DOHH2 (cell line): ENCODE measurements around the gene TBC1D2B.

Source experiments
- H3F3A ChIP-seq: fragments of 200-600 bp; sonication (generic), shearing (Covaris generic); 2 replicates; pipeline ENCODE4 v1.6.0; 2016; ENCODE audit warnings: antibody characterized with exemption, mild to moderate bottlenecking; ENCODE audit not compliant: control insufficient read depth, insufficient read depth
- H3K27ac ChIP-seq: fragments of 200-600 bp; sonication (generic); 2 replicates; pipeline ENCODE4 v1.5.1; 2014; ENCODE audit warnings: low read depth, mild to moderate bottlenecking, low read length, moderate library complexity
- H3K27me3 ChIP-seq: fragments of 200-600 bp; sonication (generic); 2 replicates; pipeline ENCODE4 v1.6.1; 2014; ENCODE audit warnings: mild to moderate bottlenecking, low read length, mixed read lengths; ENCODE audit not compliant: control insufficient read depth
- H3K36me3 ChIP-seq: fragments of 200-600 bp; sonication (generic); 2 replicates; pipeline ENCODE4 v1.6.1; 2014; ENCODE audit warnings: mild to moderate bottlenecking, low read length, moderate library complexity, mixed read lengths; ENCODE audit not compliant: control insufficient read depth
- H3K4me1 ChIP-seq: fragments of 200-600 bp; sonication (generic); 2 replicates; pipeline ENCODE4 v1.6.1; 2014; ENCODE audit warnings: mild to moderate bottlenecking, low read length, mixed read lengths; ENCODE audit not compliant: control insufficient read depth
- H3K4me2 ChIP-seq: fragments of 200-600 bp; sonication (generic); 2 replicates; pipeline ENCODE4 v1.6.0; 2014; ENCODE audit warnings: mild to moderate bottlenecking, low read length, moderate library complexity
- H3K4me3 ChIP-seq: fragments of 200-600 bp; sonication (generic); 2 replicates; pipeline ENCODE4 v1.5.1; 2014; ENCODE audit warnings: mild to moderate bottlenecking, low read length, mixed read lengths
- H3K79me2 ChIP-seq: fragments of 200-600 bp; sonication (generic); 2 replicates; pipeline ENCODE4 v1.6.1; 2014; ENCODE audit warnings: mild to moderate bottlenecking, low read length, mixed read lengths; ENCODE audit not compliant: control insufficient read depth
- H3K9me2 ChIP-seq: fragments of 200-600 bp; sonication (generic); replicated peaks from 2 replicates; pipeline ENCODE4 v1.6.1; 2014; ENCODE audit warnings: mild to moderate bottlenecking, low read length, mixed read lengths; ENCODE audit not compliant: control insufficient read depth
- H3K9me3 ChIP-seq: fragments of 200-600 bp; sonication (generic); 2 replicates; pipeline ENCODE4 v1.6.1; 2014; ENCODE audit warnings: antibody characterized with exemption, low read length, mixed read lengths; ENCODE audit not compliant: control insufficient read depth, insufficient read depth
- H4K20me1 ChIP-seq: fragments of 200-600 bp; sonication (generic); 2 replicates; pipeline ENCODE4 v1.6.0; 2014; ENCODE audit warnings: low read depth, mild to moderate bottlenecking, antibody characterized with exemption, low read length, moderate library complexity; ENCODE audit not compliant: control insufficient read depth, insufficient read depth
- CTCF ChIP-seq: fragments of 200-600 bp; sonication (generic); IDR thresholded peaks from one replicate; pipeline ENCODE4 v1.5.1; 2014; ENCODE audit warnings: antibody characterized with exemption, mild to moderate bottlenecking, low read depth, low read length; ENCODE audit not compliant: poor library complexity, severe bottlenecking
- EZH2phosphoT487 ChIP-seq: fragments of 200-600 bp; sonication (generic); IDR thresholded peaks from 2 replicates; pipeline ENCODE4 v1.6.1; 2017; ENCODE audit warnings: borderline replicate concordance, mild to moderate bottlenecking, antibody characterized with exemption, low read length, moderate library complexity, mixed read lengths

Gene TBC1D2B

GRCh38 chr15:78112551-78112950 lies 35.0 kb upstream of the TBC1D2B start:
- no peak for TF ChIP-seq EZH2phosphoT487
- no peak for TF ChIP-seq CTCF
- no peaks in the 10 kb centered on the region for H4K20me1 ChIP-seq
- H3F3A ChIP-seq: 0 out of 2 replicates have a peak, but pooled peaks cover 2% of the 10 kb centered on the region
- H3K79me2 ChIP-seq: no peaks in the 10 kb centered on the region
- peaks cover 16% of the 10 kb centered on the region for H3K4me1 ChIP-seq
- no peaks in the 10 kb centered on the region for H3K9me3 ChIP-seq
- no peak overlapping the region for H3K27ac ChIP-seq
- H3K27me3 ChIP-seq: no peaks in the 10 kb centered on the region
- no peak overlapping the region for H3K4me2 ChIP-seq
- no peak overlapping the region for H3K4me3 ChIP-seq
- no peaks in the 10 kb centered on the region for H3K9me2 ChIP-seq
- no peaks in the 10 kb centered on the region for H3K36me3 ChIP-seq

- H3K4me3 ChIP-seq: no peak overlapping the region
- H3K9me2 ChIP-seq: no peaks in the 10 kb centered on the region
- no peak overlapping the region for H3K4me2 ChIP-seq
- TF ChIP-seq CTCF (no peak), EZH2phosphoT487 (no peak)
- H3K4me1 ChIP-seq: peaks cover 16% of the 10 kb centered on the region
- H3F3A ChIP-seq: 0 out of 2 replicates have a peak, but pooled peaks cover 2% of the 10 kb centered on the region
- H3K79me2 ChIP-seq: no peaks in the 10 kb centered on the region
- no peak overlapping the region for H3K27ac ChIP-seq
- no peaks in the 10 kb centered on the region for H3K27me3 ChIP-seq
- no peaks in the 10 kb centered on the region for H3K36me3 ChIP-seq
- H3K9me3 ChIP-seq: no peaks in the 10 kb centered on the region
- H4K20me1 ChIP-seq: no peaks in the 10 kb centered on the region
Observed at GRCh38 chr15:78111788-78112187, 34.3 kb upstream of the TBC1D2B start.

- Histone ChIP-seq H3K9me3 (no peaks in the 10 kb centered on the region), H4K20me1 (no peaks in the 10 kb centered on the region), H3K36me3 (no peaks in the 10 kb centered on the region), H3K4me2 (no peak overlapping the region), H3K79me2 (no peaks in the 10 kb centered on the region), H3K27me3 (no peaks in the 10 kb centered on the region), H3K9me2 (no peaks in the 10 kb centered on the region), H3F3A (0 out of 2 replicates have a peak, but pooled peaks cover 2% of the 10 kb centered on the region), H3K27ac (no peak overlapping the region), H3K4me3 (no peak overlapping the region), H3K4me1 (peaks cover 16% of the 10 kb centered on the region)
- TF ChIP-seq EZH2phosphoT487: no peak
- TF ChIP-seq CTCF: no peak
Observed at GRCh38 chr15:78110916-78111475, 33.5 kb upstream of the TBC1D2B start.
